Right lobe of liver (tissue), 4 donors: ENCODE measurements around the gene TMEM229A.

Experiments used
- POLR2A ChIP-seq: fragments of 450-650 bp; IDR thresholded peaks from one replicate; pipeline ENCODE4 v1.6.1; 2017; ENCODE audit warnings: antibody characterized with exemption, mild to moderate bottlenecking
- TF ChIP-seq, protein P1 (sequence below), 4 donors: fragments of 200-600 bp in 3 of 4; fragments of 450-650 bp in 1 of 4; IDR thresholded peaks; one replicate each; pipeline versions ENCODE4 v1.5.1 to v1.8.0; 2016 to 2022; ENCODE audit warnings: antibody characterized with exemption in 4 of 4, mild to moderate bottlenecking in 2 of 4
- donor health status: DM: no; HTN: no; CAD: no.
- donor health status: DM: no; HTN: no; CAD: no.
- donor health status: DM: no; HTN: yes; CAD: no.

DNA sequence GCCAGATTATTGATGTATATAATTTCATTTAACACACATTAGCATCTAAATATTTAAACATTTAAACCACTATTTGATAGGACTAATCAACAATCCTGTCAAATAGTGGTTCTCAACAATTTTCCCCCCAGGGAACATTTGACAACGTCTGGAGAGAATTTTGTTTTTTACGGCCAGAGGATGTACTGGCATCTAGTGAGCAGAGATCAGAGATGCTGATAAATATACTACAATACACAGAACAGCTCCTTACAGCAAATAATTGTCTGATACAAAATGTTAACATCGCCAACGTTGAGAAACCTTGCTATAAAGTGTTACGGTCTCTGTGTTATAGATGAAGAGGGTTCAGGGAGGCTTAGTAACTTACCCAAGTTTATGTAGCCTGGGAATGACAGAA, 25.0 kb upstream of the TMEM229A start:
- TF ChIP-seq, protein P1, sequence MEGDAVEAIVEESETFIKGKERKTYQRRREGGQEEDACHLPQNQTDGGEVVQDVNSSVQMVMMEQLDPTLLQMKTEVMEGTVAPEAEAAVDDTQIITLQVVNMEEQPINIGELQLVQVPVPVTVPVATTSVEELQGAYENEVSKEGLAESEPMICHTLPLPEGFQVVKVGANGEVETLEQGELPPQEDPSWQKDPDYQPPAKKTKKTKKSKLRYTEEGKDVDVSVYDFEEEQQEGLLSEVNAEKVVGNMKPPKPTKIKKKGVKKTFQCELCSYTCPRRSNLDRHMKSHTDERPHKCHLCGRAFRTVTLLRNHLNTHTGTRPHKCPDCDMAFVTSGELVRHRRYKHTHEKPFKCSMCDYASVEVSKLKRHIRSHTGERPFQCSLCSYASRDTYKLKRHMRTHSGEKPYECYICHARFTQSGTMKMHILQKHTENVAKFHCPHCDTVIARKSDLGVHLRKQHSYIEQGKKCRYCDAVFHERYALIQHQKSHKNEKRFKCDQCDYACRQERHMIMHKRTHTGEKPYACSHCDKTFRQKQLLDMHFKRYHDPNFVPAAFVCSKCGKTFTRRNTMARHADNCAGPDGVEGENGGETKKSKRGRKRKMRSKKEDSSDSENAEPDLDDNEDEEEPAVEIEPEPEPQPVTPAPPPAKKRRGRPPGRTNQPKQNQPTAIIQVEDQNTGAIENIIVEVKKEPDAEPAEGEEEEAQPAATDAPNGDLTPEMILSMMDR (IDR thresholded peaks at IDR 0.05) = no peak
- TF ChIP-seq POLR2A = no peak
